ENCODE data around the gene SPACA6. TPM values are rescaled to one million over a fixed set of nuclear protein-coding genes. Genes with fewer than 3 reads are reported as not detected.
"Not testable (repeated sequence)": the region's sequence is repeated elsewhere in the genome, so short reads cannot be mapped to it uniquely, and the experiment has no call there.

Gene SPACA6
- total RNA-seq, 1 experiment from 2014 or later = 49.8 TPM

DNA sequence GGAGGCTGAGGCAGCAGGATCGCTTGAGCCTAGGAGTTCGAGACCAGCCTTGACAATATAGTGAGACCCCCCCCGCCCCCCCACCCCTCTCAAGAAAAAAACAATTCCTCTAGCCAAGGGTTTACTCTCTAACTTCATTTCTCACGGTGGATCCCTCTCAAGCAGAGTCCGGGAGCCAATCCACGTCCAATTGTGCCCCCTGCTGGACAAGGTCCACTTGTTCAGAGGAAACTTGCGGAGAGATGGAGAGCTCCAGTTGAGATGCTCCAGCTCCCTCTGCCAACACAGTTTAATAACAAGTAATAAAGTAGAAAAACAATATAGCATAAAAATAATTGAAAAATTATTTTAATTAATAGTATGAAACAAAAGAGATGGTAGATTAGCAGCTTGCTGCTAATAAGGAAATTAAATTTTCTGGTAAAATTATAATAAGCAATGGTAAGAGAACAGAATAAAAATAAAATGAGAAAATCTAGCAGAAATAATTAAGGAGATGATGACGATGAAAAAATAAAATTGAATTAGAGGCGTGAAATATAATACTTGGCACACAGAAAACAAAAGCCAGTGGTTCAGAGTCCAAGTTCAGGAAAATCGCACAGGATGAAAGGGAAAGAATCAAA is 32.0 kb upstream of the SPACA6 start:
- Histone ChIP-seq H3K27me3 (ENCODE audit: low read length) (no peaks in the 10 kb centered on the region), H3K9me2 (replicated peaks; ENCODE audit: insufficient read depth, low read length) (no peaks in the 10 kb centered on the region), H2AFZ (ENCODE audit: low read length) (no peak overlapping the region), H3K4me1 (ENCODE audit: low read length) (peaks cover 10% of the 10 kb centered on the region; the same call in 1 of the 2 replicates), H3K9ac (ENCODE audit: low read length) (no peak overlapping the region), H3K9me3 (ENCODE audit: low read length) (no peaks in the 10 kb centered on the region), H4K20me1 (ENCODE audit: insufficient read depth, low read depth, low read length) (no peaks in the 10 kb centered on the region), H3K4me2 (ENCODE audit: low read depth, low read length, poor library complexity, severe bottlenecking) (no peak overlapping the region), H3K36me3 (ENCODE audit: insufficient read depth, low read length) (no peaks in the 10 kb centered on the region), H3K27ac (ENCODE audit: low read length) (no peak overlapping the region), H3K4me3 (ENCODE audit: low read length) (no peak overlapping the region), H3K79me2 (ENCODE audit: low read length) (no peaks in the 10 kb centered on the region)
- peak; percentile 94 for DNase-seq

DNA sequence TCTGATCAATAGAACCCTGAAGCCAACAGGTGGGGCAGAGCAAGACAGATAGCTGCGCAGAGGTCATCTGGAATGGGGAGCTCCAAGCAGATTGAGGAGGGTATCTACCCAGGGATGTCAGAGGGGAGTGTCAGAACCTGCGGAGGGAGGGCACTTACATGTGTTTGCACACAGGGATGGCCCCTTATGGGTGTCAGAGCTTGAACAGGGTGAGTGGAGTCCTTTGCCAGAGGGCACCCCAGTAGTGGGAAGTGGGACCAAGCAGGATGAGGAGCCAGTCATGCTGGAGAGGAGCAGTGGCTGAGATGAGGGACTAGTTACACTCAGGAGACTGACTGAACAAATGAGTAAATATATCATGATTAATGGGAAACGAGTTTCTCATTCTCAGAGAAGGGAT is 29.5 kb upstream of the SPACA6 start:
- no peaks in the 10 kb centered on the region for H3K36me3 ChIP-seq (ENCODE audit: insufficient read depth, low read length)
- no peaks in the 10 kb centered on the region for H3K79me2 ChIP-seq (ENCODE audit: low read length)
- H3K9me2 ChIP-seq (replicated peaks; ENCODE audit: insufficient read depth, low read length) = no peaks in the 10 kb centered on the region
- H3K4me1 ChIP-seq (ENCODE audit: low read length) = 0 out of 2 replicates have a peak, but pooled peaks cover 1% of the 10 kb centered on the region
- no peaks in the 10 kb centered on the region for H3K9me3 ChIP-seq (ENCODE audit: low read length)
- no peaks in the 10 kb centered on the region for H4K20me1 ChIP-seq (ENCODE audit: insufficient read depth, low read depth, low read length)
- no peak overlapping the region for H2AFZ ChIP-seq (ENCODE audit: low read length)
- H3K4me2 ChIP-seq (ENCODE audit: low read depth, low read length, poor library complexity, severe bottlenecking) = no peak overlapping the region
- no peak overlapping the region for H3K27ac ChIP-seq (ENCODE audit: low read length)
- no peak for DNase-seq
- no peaks in the 10 kb centered on the region for H3K27me3 ChIP-seq (ENCODE audit: low read length)
- no peak overlapping the region for H3K4me3 ChIP-seq (ENCODE audit: low read length)
- no peak overlapping the region for H3K9ac ChIP-seq (ENCODE audit: low read length)

DNA sequence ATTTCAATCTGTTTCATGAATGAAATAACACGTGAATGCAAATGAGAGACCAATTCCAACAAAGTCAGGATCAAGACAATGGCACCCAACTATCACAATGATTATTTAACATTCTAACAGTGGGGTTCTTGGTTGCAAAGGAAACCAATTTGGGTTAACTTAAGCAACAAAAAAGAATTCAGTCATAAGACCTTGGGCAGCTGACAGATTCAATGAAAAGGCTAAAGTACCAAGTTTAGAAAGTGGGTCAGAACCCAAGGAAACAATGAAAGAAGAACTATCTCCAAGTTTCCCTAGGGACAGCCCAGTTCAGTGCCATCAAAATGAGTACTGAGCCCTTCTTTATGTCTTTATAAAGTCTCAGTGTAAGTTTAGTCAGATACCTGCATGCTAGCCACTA is 29.0 kb upstream of the SPACA6 start:
- no peaks in the 10 kb centered on the region for H3K4me1 ChIP-seq (ENCODE audit: low read length)
- H3K27ac ChIP-seq (ENCODE audit: low read length) = no peak overlapping the region
- H4K20me1 ChIP-seq (ENCODE audit: insufficient read depth, low read depth, low read length) = no peaks in the 10 kb centered on the region
- H3K9me3 ChIP-seq (ENCODE audit: low read length) = no peaks in the 10 kb centered on the region
- no peak overlapping the region for H2AFZ ChIP-seq (ENCODE audit: low read length)
- no peak overlapping the region for H3K9ac ChIP-seq (ENCODE audit: low read length)
- no peaks in the 10 kb centered on the region for H3K27me3 ChIP-seq (ENCODE audit: low read length)
- no peaks in the 10 kb centered on the region for H3K9me2 ChIP-seq (replicated peaks; ENCODE audit: insufficient read depth, low read length)
- no peaks in the 10 kb centered on the region for H3K36me3 ChIP-seq (ENCODE audit: insufficient read depth, low read length)
- DNase-seq = no peak
- H3K4me3 ChIP-seq (ENCODE audit: low read length) = no peak overlapping the region
- no peak overlapping the region for H3K4me2 ChIP-seq (ENCODE audit: low read depth, low read length, poor library complexity, severe bottlenecking)
- no peaks in the 10 kb centered on the region for H3K79me2 ChIP-seq (ENCODE audit: low read length)

DNA sequence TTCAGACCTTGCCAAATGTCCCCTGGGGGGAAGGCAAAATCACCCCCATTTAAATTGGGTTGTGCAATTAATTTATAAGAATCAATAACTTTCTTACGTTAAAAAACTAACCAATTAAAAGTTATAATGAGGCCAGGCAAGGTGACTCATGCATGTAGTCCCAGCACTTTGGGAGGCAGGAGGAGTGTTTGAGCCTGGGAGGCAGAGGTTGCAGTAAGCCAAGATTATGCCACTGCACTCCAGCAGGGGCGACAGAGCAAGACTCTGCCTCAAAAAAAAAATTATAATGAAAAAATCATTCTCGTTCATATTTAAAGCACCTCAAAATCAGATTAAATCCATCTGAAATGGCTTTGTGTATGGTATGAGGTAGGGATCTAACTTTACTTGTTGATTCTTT is 28.1 kb upstream of the SPACA6 start:
- no peaks in the 10 kb centered on the region for H3K36me3 ChIP-seq (ENCODE audit: insufficient read depth, low read length)
- H2AFZ ChIP-seq (ENCODE audit: low read length) = no peak overlapping the region
- no peaks in the 10 kb centered on the region for H3K79me2 ChIP-seq (ENCODE audit: low read length)
- H3K9ac ChIP-seq (ENCODE audit: low read length) = no peak overlapping the region
- peak; percentile 60 for DNase-seq
- H3K27ac ChIP-seq (ENCODE audit: low read length) = no peak overlapping the region
- no peaks in the 10 kb centered on the region for H3K27me3 ChIP-seq (ENCODE audit: low read length)
- no peaks in the 10 kb centered on the region for H4K20me1 ChIP-seq (ENCODE audit: insufficient read depth, low read depth, low read length)
- H3K4me1 ChIP-seq (ENCODE audit: low read length) = no peaks in the 10 kb centered on the region
- no peak overlapping the region for H3K4me2 ChIP-seq (ENCODE audit: low read depth, low read length, poor library complexity, severe bottlenecking)
- H3K9me3 ChIP-seq (ENCODE audit: low read length) = no peaks in the 10 kb centered on the region
- H3K4me3 ChIP-seq (ENCODE audit: low read length) = no peak overlapping the region
- no peaks in the 10 kb centered on the region for H3K9me2 ChIP-seq (replicated peaks; ENCODE audit: insufficient read depth, low read length)

DNA sequence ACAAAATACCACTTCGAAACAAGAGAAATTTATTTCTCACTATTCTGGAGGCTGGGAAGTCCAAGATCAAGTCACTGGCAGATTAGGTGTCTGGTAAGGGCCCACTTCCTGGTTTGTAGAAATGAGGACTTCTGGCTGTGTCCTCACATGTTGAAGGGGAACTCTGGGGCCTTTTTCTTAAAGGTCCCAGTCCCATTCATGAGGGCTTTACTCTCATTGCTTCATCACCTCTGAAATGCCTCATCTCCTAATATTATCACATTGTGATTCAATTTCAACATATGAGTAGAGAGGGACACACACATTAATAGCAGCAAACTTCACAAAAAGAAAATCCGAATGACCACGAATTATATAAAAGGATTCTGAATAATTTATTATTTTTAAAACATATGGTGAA is 24.9 kb upstream of the SPACA6 start:
- Histone ChIP-seq H3K9me2 (replicated peaks; ENCODE audit: insufficient read depth, low read length) (no peaks in the 10 kb centered on the region), H3K27me3 (ENCODE audit: low read length) (no peaks in the 10 kb centered on the region), H3K4me1 (ENCODE audit: low read length) (no peaks in the 10 kb centered on the region), H3K4me2 (ENCODE audit: low read depth, low read length, poor library complexity, severe bottlenecking) (no peak overlapping the region), H2AFZ (ENCODE audit: low read length) (no peak overlapping the region), H3K9ac (ENCODE audit: low read length) (no peak overlapping the region), H4K20me1 (ENCODE audit: insufficient read depth, low read depth, low read length) (no peaks in the 10 kb centered on the region), H3K79me2 (ENCODE audit: low read length) (no peaks in the 10 kb centered on the region), H3K9me3 (ENCODE audit: low read length) (0 out of 2 replicates have a peak, but pooled peaks cover 3% of the 10 kb centered on the region), H3K36me3 (ENCODE audit: insufficient read depth, low read length) (no peaks in the 10 kb centered on the region), H3K27ac (ENCODE audit: low read length) (no peak overlapping the region), H3K4me3 (ENCODE audit: low read length) (no peak overlapping the region)
- DNase-seq = no peak

DNA sequence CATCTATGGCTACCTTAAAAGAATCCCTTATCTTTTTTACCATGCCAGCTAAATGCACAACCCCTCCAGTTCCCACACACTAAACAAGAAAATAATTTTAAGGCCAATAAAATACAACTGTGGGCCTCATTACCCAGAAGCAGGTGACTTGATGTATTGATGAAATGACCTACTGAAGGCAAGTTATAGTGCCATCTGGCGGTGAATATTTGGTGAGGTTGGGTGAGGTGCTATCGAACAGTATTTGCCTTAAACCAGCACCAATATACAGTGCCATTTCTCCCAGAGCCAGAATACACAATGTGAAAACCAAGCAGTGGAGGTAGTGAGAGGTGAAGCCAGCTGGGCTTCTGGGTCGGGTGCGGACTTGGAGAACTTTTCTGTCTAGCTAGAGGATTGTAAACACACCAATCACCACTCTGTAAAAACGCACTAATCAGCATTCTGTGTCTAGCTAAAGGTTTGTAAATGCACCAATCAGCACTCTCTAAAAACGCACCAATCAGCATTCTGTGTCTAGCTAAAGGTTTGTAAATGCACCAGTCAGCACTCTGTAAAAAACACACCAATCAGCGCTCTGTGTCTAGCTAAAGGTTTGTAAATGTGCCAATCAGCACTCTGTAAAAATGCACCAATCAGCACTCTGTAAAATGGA is 17.1 kb upstream of the SPACA6 start:
- H3K36me3 ChIP-seq (ENCODE audit: insufficient read depth, low read length); H3K4me3 ChIP-seq (ENCODE audit: low read length); H3K4me2 ChIP-seq (ENCODE audit: low read depth, low read length, poor library complexity, severe bottlenecking); H3K27me3 ChIP-seq (ENCODE audit: low read length); H2AFZ ChIP-seq (ENCODE audit: low read length); H3K4me1 ChIP-seq (ENCODE audit: low read length); H3K79me2 ChIP-seq (ENCODE audit: low read length); H3K9me2 ChIP-seq (replicated peaks; ENCODE audit: insufficient read depth, low read length); H3K9me3 ChIP-seq (ENCODE audit: low read length); H3K27ac ChIP-seq (ENCODE audit: low read length); H3K9ac ChIP-seq (ENCODE audit: low read length); H4K20me1 ChIP-seq (ENCODE audit: insufficient read depth, low read depth, low read length): not testable (repeated sequence)
- DNase-seq = peak; percentile 85

DNA sequence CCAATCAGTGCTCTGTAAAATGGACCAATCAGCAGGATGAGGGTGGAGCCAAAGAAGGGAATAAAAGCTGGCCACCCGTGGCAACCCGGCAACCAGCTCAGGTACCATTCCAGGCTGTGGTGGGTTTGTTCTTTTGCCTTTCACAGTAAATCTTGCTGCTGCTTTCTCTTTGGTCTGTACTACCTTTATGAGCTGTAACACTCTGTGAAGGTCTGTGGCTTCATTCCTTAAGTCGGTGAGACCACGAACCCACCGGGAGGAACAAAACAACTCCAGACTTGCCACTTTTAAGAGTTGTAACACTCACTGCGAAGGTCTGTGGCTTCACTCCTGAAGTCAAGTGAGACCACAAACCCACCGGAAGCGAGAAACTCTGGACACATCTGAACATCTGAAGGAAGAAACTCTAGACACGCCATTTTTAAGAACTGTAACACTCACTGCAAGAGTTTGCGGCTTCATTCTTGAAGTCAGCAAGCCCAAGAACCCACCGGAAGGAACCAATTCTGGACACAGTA is 16.5 kb upstream of the SPACA6 start:
- Histone ChIP-seq H3K4me2 (ENCODE audit: low read depth, low read length, poor library complexity, severe bottlenecking) (no peak overlapping the region), H3K4me1 (ENCODE audit: low read length) (no peaks in the 10 kb centered on the region), H3K9me2 (replicated peaks; ENCODE audit: insufficient read depth, low read length) (no peaks in the 10 kb centered on the region), H3K9me3 (ENCODE audit: low read length) (no peaks in the 10 kb centered on the region), H3K27me3 (ENCODE audit: low read length) (no peaks in the 10 kb centered on the region), H3K27ac (ENCODE audit: low read length) (no peak overlapping the region), H3K79me2 (ENCODE audit: low read length) (no peaks in the 10 kb centered on the region), H3K9ac (ENCODE audit: low read length) (no peak overlapping the region), H3K36me3 (ENCODE audit: insufficient read depth, low read length) (no peaks in the 10 kb centered on the region), H4K20me1 (ENCODE audit: insufficient read depth, low read depth, low read length) (no peaks in the 10 kb centered on the region), H3K4me3 (ENCODE audit: low read length) (no peak overlapping the region), H2AFZ (ENCODE audit: low read length) (no peak overlapping the region)
- no peak for DNase-seq

DNA sequence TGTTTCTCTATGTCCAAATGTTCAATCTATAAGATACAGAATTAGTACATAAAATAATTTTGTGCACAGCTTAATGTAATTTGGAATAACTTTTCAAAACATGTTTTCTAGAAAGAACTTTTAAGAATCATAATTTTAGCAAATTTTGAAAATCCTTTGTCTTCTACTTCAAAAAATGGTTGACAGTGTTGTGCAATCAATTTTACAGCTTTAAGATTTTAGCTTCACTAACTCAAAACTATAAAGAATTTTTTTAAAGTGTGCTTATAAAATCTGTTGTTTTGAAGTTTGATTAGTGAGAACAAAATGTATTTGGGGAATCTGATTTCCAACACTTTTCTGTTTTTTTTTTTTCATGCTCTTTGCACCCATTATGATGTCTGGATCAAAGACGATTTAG is 12.7 kb upstream of the SPACA6 start:
- no peaks in the 10 kb centered on the region for H3K36me3 ChIP-seq (ENCODE audit: insufficient read depth, low read length)

More for the DNA sequence above, 12.7 kb upstream of the SPACA6 start:
- Histone ChIP-seq H3K9me3 (ENCODE audit: low read length) (no peaks in the 10 kb centered on the region), H2AFZ (ENCODE audit: low read length) (no peak overlapping the region), H3K4me1 (ENCODE audit: low read length) (no peaks in the 10 kb centered on the region), H3K4me2 (ENCODE audit: low read depth, low read length, poor library complexity, severe bottlenecking) (no peak overlapping the region), H3K27me3 (ENCODE audit: low read length) (0 out of 2 replicates have a peak, but pooled peaks cover 3% of the 10 kb centered on the region), H4K20me1 (ENCODE audit: insufficient read depth, low read depth, low read length) (no peaks in the 10 kb centered on the region), H3K9me2 (replicated peaks; ENCODE audit: insufficient read depth, low read length) (no peaks in the 10 kb centered on the region), H3K79me2 (ENCODE audit: low read length) (no peaks in the 10 kb centered on the region), H3K27ac (ENCODE audit: low read length) (no peak overlapping the region), H3K4me3 (ENCODE audit: low read length) (no peak overlapping the region), H3K9ac (ENCODE audit: low read length) (no peak overlapping the region)
- DNase-seq = no peak

Measured in Karpas-422 (cell line).